ENCODE results near the gene TNFRSF1A.
A peak's percentile ranks its signal among the peaks of the same experiment; 100 is the strongest.

TNFRSF1A gene

DNA sequence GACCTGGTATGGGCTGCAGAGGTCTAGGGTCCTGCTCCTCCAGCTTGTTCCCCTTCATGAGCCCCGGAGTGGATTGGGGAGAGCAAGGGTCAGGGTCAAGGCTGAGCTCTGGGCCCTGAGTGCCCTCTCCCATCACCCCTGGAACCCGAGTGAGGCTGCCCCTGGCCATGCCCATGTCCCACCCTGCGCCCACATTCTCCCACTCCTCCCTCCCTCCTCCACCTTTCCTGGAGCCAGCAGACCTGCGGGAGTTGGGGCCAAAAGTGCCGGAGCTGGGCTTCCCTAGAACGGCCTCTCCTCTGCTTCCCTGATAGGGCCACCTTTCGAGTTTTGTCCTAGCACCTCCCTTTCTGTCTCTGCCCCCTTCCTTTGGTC, 32.9 kb upstream of the TNFRSF1A start:
- FAIRE-seq: no peak

DNA sequence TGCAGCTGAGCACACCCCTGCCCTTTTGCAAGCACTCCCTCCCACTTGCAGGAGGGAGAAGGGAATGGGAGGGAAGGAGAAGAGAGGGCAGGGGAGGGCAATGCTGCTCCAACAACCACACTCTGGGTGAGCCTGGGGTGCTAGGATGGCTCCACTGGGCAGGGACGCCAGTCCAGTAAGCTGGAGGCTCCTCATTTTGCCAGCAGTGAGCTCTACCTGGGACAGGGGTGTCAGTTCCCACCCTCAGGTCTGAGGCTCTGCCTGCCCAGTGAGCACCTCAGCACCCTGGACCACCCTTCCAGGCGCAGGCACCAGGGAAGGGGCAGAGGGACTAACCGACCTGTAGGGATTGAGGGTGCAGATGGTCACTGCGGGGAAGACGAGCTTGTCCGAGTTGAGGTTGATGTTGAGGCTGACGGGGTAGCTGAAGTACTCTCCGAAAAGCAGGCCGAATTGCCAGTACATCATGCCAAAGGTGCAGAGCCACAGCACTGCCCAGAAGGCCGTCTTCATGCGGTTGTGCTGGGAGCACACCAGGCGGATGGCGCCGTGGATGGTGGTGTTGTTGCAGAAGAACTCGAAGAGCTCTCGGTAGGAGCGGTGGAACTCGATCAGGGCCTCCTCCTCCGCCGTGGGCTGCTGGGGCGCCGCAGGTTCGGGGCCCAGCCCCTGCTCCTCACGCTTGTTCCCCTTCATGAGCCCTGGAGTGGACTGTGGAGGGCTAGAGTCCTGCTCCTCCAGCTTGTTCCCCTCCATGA, 32.3 kb upstream of the TNFRSF1A start:
- FAIRE-seq: peak; percentile 79
- DNase-seq (ENCODE audit: low spot score): no peak

More for the DNA sequence above, 32.9 kb upstream of the TNFRSF1A start:
- DNase-seq (ENCODE audit: low spot score): no peak

GRCh38 chr12:6373022-6373787, 31.3 kb upstream of the TNFRSF1A start:
- DNase-seq (ENCODE audit: low spot score) (no peak), FAIRE-seq (no peak)

- peak; percentile 97 for FAIRE-seq
- peak; percentile 94 for DNase-seq (ENCODE audit: low spot score)
Measured at GRCh38 chr12:6372403-6373003, 30.6 kb upstream of the TNFRSF1A start.

DNA sequence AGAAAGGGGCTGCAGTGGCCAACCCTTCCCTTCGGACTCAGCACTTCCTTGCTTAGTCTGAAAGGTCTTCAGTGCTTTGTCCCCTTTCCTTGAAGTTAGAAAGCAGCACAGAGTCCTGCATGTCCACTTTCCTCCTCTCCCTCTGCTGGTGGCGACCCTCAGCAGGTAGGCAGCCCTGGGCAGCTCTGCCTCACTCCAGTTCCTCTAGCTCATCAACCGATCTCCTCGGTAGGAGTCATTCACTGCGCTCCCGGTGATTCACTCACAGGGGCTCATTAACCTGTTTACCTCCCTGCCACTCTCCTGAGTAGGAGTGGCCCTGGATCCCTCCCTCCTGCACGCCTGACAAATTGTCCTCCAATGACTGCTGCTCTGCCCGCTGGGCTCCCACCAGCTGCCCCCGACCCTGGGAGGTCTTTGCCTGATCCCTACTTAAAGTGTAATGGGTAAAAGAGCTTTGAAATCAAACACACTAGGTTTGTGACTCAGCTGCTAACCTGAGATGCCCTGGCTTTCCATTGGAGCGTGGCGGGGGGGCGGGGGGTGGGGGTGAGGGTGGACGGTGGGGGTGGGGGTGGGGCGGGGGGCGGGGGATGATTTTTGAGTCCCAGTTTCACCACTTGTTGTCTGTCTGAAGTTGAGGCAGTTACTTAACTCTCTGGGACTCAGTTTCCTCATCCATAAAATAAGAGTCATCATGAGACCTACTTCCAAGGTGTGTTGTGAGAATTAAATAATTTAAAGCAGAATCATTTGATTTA, 29.3 kb upstream of the TNFRSF1A start:
- DNase-seq (ENCODE audit: low spot score): peak; percentile 93
- peak; percentile 87 for FAIRE-seq

- FAIRE-seq (no peak), DNase-seq (ENCODE audit: low spot score) (no peak)
Measured at GRCh38 chr12:6370576-6370935, 28.7 kb upstream of the TNFRSF1A start.

DNA sequence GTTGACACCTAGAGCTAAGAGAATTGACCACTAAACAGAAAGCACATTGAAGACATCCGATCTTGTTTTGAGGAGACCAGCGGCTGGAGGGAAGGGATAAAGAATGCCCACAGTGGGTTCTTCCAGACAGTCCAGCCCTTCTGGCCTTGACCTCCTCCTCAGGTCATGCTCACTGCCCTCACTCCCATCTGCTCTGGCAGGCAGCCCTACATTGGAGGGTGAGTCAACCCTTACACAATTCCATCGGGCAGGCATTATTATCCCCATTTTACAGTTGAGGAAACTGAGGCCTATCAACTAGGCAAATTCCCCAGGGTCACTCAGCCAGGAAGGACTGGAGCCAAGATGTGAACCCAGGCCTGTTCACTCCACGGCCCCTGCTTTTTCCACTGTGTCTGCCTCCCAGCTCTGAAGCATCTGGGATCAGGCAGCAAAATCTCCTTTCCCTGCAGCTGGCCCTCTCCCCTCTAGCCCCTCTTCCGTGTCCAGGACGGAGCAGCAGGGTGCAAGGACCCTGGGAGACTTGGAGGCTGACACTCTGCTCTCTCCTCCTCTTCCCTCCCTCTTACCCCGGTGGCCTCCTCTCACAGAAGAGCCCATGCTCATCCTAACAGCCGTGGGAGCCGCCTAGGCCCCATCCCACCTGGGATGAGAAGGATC, 28.2 kb upstream of the TNFRSF1A start:
- FAIRE-seq (peak; percentile 20), DNase-seq (ENCODE audit: low spot score) (no peak)

- DNase-seq (ENCODE audit: low spot score): no peak
- FAIRE-seq: peak; percentile 66
Measured at GRCh38 chr12:6368906-6369525, 27.1 kb upstream of the TNFRSF1A start.

DNA sequence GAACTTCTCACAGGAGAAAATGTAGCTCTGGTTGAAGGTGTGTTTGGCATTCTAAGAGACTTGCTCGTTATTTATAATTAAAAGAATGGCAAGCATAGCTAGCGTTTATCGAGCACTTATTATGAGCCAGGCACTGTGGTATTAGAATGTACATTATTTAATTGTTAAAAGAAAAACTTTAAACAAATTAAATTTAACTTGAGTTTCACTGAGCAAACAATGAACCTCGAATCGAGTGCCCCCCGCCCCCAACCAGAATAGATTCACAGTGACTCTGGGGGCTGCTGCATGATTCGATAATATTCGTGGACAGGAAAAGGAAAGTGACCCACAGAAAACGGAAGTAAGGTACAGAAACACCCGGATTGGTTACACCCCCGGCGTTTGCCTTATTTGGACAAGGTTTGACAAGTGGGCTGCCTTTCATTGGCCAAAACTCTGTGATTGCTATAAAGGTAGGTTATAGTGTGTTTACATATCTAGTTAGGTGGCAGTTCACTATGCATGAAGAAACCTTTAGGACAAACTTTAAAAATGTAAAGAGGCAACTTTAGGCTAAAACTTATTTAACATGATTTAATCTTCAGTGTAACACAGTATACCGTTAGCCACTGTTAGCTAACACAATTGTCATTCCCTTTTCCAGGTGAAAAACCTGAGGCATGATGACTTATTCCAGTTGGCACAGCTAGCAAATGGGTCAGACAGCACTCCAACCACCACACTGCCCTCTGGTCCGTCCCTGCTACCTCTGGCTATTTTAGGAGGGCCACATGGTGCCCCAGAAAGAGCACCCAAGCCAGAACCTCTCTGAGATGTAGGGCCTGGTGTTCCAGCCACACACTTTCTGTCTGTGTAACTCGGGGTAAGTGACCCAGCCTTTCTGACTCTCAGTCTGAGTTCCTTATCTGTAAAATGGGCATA, 26.4 kb upstream of the TNFRSF1A start:
- no peak for DNase-seq (ENCODE audit: low spot score)

GRCh38 chr12:6367065-6367968, 25.4 kb upstream of the TNFRSF1A start:
- no peak for FAIRE-seq
- DNase-seq (ENCODE audit: low spot score): peak; percentile 50

More for the DNA sequence above, 26.4 kb upstream of the TNFRSF1A start:
- FAIRE-seq: peak; percentile 89

GRCh38 chr12:6364044-6364374, 22.1 kb upstream of the TNFRSF1A start:
- FAIRE-seq (no peak), DNase-seq (ENCODE audit: low spot score) (no peak)

DNA sequence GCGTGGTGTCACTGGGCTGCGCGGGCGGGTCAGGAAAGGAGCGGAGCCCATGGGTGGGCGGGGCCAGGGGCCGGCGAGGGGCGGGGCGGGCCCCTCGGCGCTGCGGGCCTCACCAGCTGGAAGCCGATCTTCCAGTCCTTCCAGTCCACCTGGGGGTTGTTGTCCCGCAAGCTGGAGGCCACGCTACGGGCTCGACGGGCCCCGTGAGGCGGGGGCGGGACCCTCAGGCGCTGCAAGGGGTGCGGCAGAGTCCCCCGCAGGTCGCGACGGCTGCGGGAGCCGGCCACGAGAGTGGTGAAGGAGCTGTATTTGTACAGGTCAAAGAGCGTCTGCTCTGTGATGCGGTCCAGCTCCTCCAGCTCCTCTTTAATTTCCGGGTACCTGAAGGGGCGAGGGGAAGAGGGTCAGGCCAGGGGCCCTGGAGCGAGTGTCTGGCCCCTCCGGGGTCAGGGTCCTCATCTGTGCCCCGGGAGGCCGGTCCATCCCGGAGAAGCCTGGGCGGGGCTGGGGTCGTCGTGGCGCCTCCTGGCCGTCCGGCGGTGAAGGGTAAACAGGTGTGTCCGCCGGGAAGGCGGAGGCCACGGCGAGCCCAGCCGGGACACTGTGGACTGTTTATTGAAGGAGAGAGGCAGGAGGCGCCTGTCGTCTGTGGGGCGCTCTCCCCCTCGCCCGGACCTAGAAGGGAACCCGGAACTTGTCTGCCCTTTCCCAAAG, 21.6 kb upstream of the TNFRSF1A start:
- FAIRE-seq: no peak
- DNase-seq (ENCODE audit: low spot score): no peak

DNA sequence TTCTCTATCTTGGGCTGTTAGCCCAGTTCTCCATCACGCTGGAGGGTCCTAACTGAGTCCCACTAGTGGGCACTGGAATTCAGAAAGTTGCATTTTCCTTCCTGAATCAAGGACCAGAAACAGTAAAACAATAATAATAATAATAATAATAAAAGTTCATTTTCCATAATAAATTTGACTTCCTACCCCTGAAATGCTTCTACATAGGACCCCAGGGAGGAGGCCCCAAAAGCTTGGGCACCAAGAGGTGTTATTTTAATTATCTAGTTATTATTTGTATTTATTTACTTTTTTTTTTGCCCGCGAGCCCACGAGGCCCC, 21.1 kb upstream of the TNFRSF1A start:
- FAIRE-seq: no peak
- no peak for DNase-seq (ENCODE audit: low spot score)

GRCh38 chr12:6362403-6362802, 20.5 kb upstream of the TNFRSF1A start:
- FAIRE-seq: no peak
- no peak for DNase-seq (ENCODE audit: low spot score)

GRCh38 chr12:6361834-6362233, 20.0 kb upstream of the TNFRSF1A start:
- peak; percentile 80 for FAIRE-seq
- no peak for DNase-seq (ENCODE audit: low spot score)

GRCh38 chr12:6360578-6361490, 19.0 kb upstream of the TNFRSF1A start:
- DNase-seq (ENCODE audit: low spot score) (no peak), FAIRE-seq (peak; percentile 68)

GRCh38 chr12:6360080-6360571, 18.2 kb upstream of the TNFRSF1A start:
- FAIRE-seq (peak; percentile 65), DNase-seq (ENCODE audit: low spot score) (no peak)
